IPS DF 6.9 (cell line): Measurements from ENCODE around the gene ASF1B.

Source experiments
- DNase-seq: peaks from one replicate; pipeline ENCODE4 v3.0.0-alpha.2; 2013; ENCODE audit warnings: low read depth, low spot score
- H3K27ac ChIP-seq: one replicate; pipeline ENCODE4 v1.5.1; 2013; ENCODE audit warnings: low read length, control low read depth
- H3K27me3 ChIP-seq: 2 replicates; pipeline ENCODE4 v1.6.1; 2013; ENCODE audit warnings: mild to moderate bottlenecking, low read length; ENCODE audit not compliant: control insufficient read depth, insufficient read depth
- H3K36me3 ChIP-seq: 2 replicates; pipeline ENCODE4 v1.6.1; 2013; ENCODE audit warnings: low read length; ENCODE audit not compliant: control insufficient read depth, insufficient read depth
- H3K4me1 ChIP-seq: 2 replicates; pipeline ENCODE4 v1.6.1; 2013; ENCODE audit warnings: low read length; ENCODE audit not compliant: control insufficient read depth, insufficient read depth
- H3K4me3 ChIP-seq: 2 replicates; pipeline ENCODE4 v1.5.1; 2013; ENCODE audit warnings: mild to moderate bottlenecking, low read length
- H3K9me3 ChIP-seq: 2 replicates; pipeline ENCODE4 v1.6.1; 2013; ENCODE audit warnings: low read length, inconsistent platforms; ENCODE audit not compliant: control insufficient read depth, insufficient read depth
- WGBS: extraction: QIAGEN DNeasy Blood & Tissue Kit; methylation state at CpG from one replicate; pipeline ENCODE4 v1.1.7; 2013; ENCODE audit warnings: mixed read lengths, missing lambda C conversion rate; ENCODE audit not compliant: insufficient read length, insufficient coverage; 5-methylcytosine and 5-hydroxymethylcytosine counted together

Gene ASF1B

DNA sequence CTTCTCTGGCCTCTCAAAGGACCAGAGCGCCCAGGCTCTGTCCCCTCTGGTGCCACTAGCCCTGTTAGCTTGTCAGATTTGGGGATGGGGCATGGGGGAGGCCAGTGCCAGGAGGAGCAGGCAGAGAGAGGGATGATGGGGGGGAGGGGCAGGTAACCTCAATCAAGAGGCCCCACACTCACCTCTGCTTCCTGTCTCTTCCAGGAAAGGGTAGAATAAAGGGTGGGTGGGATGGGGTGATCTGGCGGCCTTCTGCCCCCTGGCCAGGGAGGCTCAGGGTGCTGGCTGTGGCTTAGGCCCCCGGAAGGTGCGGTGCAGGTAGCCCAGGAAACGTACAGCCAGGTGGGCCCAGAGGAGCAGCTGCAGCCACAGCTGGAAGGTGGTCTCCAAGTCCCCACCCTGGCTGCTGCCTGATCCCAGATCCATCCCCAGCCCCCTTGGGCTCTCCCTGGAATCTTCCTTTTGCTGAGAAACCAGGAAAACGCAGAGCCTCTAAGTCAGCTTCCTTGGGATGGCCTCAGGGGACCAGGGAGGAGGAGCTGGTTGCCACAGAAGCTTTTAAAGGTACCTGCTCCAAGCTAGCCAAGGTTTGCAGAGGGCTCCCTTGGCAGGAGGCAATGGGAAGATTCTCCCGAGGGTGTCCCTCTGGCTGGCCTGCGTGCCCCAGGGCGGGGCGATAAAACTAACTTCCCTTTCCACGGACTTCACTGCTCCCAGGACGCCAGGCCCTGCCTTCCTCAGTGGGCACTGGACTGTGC is 24.2 kb downstream of the ASF1B start:
- no peak for DNase-seq
- Histone ChIP-seq H3K36me3 (no peaks in the 10 kb centered on the region), H3K4me1 (peaks cover 7% of the 10 kb centered on the region), H3K27me3 (no peaks in the 10 kb centered on the region), H3K4me3 (no peak overlapping the region), H3K9me3 (no peaks in the 10 kb centered on the region), H3K27ac (no peak overlapping the region)
- no CpG with 5 or more reads among the region's 12 CpGs for WGBS

DNA sequence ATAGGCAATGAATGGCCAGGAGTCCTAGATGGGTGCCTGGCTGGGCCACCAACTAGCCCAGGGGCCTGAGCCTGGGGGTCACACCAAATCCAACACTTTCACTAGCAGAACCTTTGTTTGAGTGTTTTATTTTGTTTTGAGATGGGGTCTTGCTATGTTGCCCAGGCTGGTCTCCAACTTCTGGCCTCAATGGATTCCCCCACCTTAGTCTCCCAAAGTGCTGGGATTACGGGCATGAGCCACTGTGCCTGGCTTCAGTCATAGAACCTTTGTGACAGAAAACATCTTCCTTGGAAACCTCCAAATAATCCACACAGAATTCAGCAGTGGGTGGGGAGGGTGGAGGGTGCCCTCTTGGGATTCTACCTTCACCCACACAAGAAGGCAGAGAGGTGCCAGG is 24.9 kb downstream of the ASF1B start:
- H3K36me3 ChIP-seq, result no peaks in the 10 kb centered on the region
- H3K4me3 ChIP-seq, result no peak overlapping the region
- no CpG with 5 or more reads among the region's 1 CpG for WGBS

GRCh38 chr19:14110650-14111049 is 25.7 kb downstream of the ASF1B start:
- no peak for DNase-seq
- peaks cover 7% of the 10 kb centered on the region for H3K4me1 ChIP-seq
- no peaks in the 10 kb centered on the region for H3K9me3 ChIP-seq
- no peak overlapping the region for H3K27ac ChIP-seq
- H3K4me3 ChIP-seq, result no peak overlapping the region
- no peaks in the 10 kb centered on the region for H3K27me3 ChIP-seq
- no peaks in the 10 kb centered on the region for H3K36me3 ChIP-seq
- WGBS, result no CpG with 5 or more reads among the region's 2 CpGs

More for the DNA sequence above, 24.9 kb downstream of the ASF1B start:
- Histone ChIP-seq H3K4me1 (peaks cover 7% of the 10 kb centered on the region), H3K27me3 (no peaks in the 10 kb centered on the region), H3K27ac (no peak overlapping the region), H3K9me3 (no peaks in the 10 kb centered on the region)
- no peak for DNase-seq

- Histone ChIP-seq H3K27me3 (no peaks in the 10 kb centered on the region), H3K27ac (no peak overlapping the region), H3K36me3 (no peaks in the 10 kb centered on the region; the same call in 1 of the 2 replicates), H3K4me3 (no peak overlapping the region), H3K9me3 (no peaks in the 10 kb centered on the region), H3K4me1 (peaks cover 3% of the 10 kb centered on the region; the same call in 1 of the 2 replicates)
- no peak for DNase-seq
- no CpG with 5 or more reads among the region's 23 CpGs for WGBS
These were observed 28.6 kb downstream of the ASF1B start for GRCh38 chr19:14107581-14108461.

DNA sequence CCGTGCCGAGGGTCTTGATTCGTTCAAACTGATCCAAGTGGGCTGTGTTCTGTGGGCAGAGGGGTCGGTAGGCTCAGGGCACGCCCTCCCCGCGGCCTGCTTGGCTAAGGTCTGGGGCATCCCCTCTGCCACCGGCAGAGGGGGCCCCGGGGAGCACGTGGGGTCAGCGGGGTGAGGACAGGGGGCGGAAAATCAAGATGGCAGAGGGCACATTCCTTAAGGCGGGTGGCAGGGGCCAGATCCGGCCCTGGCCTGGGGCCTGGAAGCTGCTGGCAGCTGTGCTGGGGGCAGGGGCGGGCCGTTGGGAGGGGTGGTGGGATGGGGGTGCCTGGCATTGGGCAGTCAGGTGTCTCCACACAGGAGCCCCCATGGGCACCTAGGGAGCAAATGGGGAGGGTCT is 29.5 kb downstream of the ASF1B start:
- no CpG with 5 or more reads among the region's 16 CpGs for WGBS
- no peak overlapping the region for H3K4me3 ChIP-seq
- H3K27me3 ChIP-seq, result no peaks in the 10 kb centered on the region
- H3K27ac ChIP-seq, result no peak overlapping the region
- DNase-seq, result no peak
- no peaks in the 10 kb centered on the region for H3K9me3 ChIP-seq
- H3K36me3 ChIP-seq, result no peaks in the 10 kb centered on the region; the same call in 1 of the 2 replicates
- H3K4me1 ChIP-seq, result no peaks in the 10 kb centered on the region

DNA sequence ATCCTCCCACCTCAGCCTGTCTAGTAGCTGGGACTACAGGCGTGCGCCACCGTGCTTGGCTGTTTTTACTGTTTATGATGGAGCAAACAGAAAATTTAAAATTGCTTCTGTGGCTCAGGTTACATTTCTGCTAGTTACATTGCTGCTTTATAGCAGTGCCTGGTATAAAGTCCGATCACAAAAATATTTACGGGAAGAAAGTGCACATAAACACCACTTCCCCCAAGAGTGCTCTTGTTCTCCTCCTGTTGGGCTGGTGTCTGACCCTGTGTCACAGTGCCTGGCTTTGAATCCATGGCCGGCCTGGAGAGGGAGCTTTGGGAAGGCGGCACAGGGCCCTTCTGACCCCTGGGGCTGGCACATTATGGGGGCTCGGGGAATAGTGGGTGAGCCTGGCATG is 30.7 kb downstream of the ASF1B start:
- no CpG with 5 or more reads among the region's 8 CpGs for WGBS
- Histone ChIP-seq H3K27ac (no peak overlapping the region), H3K9me3 (no peaks in the 10 kb centered on the region), H3K27me3 (no peaks in the 10 kb centered on the region), H3K36me3 (no peaks in the 10 kb centered on the region; the same call in 1 of the 2 replicates), H3K4me3 (no peak overlapping the region), H3K4me1 (no peaks in the 10 kb centered on the region)
- DNase-seq, result no peak

DNA sequence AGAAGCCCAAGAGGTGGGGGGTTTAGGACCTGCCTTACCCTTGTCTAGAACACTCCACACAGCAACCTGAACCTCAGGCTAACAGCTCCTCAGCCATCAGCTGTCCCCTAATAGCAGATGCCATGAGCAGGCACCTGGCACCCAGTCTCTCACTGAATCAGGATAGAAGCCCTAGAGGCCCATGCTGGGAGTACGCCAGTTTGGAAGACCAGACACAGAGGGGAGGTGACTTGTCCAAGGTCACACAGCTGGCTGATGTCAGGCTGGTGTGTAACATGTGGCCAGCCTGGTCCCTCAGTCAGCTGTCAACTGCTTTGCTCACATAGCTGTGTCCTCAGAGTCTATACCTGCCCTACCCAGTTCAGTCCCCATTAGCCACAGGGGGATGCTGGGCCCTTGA is 33.1 kb downstream of the ASF1B start:
- no peak for DNase-seq
- no peaks in the 10 kb centered on the region; the same call in 1 of the 2 replicates for H3K36me3 ChIP-seq
- H3K9me3 ChIP-seq, result no peaks in the 10 kb centered on the region
- WGBS, result no CpG with 5 or more reads among the region's 1 CpG
- H3K27ac ChIP-seq, result no peak overlapping the region
- H3K27me3 ChIP-seq, result no peaks in the 10 kb centered on the region
- H3K4me1 ChIP-seq, result no peaks in the 10 kb centered on the region
- no peak overlapping the region for H3K4me3 ChIP-seq

DNA sequence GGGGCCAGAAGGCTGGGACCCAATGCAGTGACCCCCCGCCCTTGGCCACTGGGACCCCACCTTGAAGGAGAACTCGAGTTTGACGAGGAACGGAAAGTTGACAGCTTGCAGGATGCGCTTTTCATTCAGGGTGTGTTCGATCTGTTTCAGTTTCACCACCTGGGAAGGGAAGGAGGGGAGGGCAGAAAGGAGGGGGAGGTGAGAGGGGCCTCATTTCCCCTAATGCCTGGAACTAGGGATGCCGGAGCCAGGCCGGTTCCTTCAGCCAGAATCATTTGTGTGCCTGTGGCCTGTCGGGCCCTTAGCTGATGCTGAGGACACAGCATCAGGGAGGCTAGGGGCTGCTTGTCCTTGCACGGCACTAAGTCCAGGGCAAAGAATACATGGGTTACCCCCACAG is 33.6 kb downstream of the ASF1B start:
- Histone ChIP-seq H3K36me3 (no peaks in the 10 kb centered on the region; the same call in 1 of the 2 replicates), H3K4me3 (no peak overlapping the region), H3K27ac (no peak overlapping the region), H3K4me1 (no peaks in the 10 kb centered on the region), H3K9me3 (no peaks in the 10 kb centered on the region), H3K27me3 (no peaks in the 10 kb centered on the region)
- no peak for DNase-seq
- no CpG with 5 or more reads among the region's 10 CpGs for WGBS

GRCh38 chr19:14102102-14102696 is 34.2 kb downstream of the ASF1B start:
- Histone ChIP-seq H3K27me3 (no peaks in the 10 kb centered on the region), H3K9me3 (no peaks in the 10 kb centered on the region), H3K36me3 (no peaks in the 10 kb centered on the region; the same call in 1 of the 2 replicates), H3K4me1 (no peaks in the 10 kb centered on the region), H3K27ac (no peak overlapping the region), H3K4me3 (no peak overlapping the region)
- DNase-seq, result no peak
- no CpG with 5 or more reads among the region's 11 CpGs for WGBS

- Histone ChIP-seq H3K4me3 (no peak overlapping the region), H3K27me3 (no peaks in the 10 kb centered on the region), H3K9me3 (no peaks in the 10 kb centered on the region), H3K27ac (no peak overlapping the region), H3K36me3 (no peaks in the 10 kb centered on the region; the same call in 1 of the 2 replicates), H3K4me1 (no peaks in the 10 kb centered on the region)
- no CpG with 5 or more reads among the region's 6 CpGs for WGBS
- no peak for DNase-seq
These were observed 35.3 kb downstream of the ASF1B start for GRCh38 chr19:14101003-14101545.
